ENCODE results near the gene CYB5D1.

Gene CYB5D1, protein sequence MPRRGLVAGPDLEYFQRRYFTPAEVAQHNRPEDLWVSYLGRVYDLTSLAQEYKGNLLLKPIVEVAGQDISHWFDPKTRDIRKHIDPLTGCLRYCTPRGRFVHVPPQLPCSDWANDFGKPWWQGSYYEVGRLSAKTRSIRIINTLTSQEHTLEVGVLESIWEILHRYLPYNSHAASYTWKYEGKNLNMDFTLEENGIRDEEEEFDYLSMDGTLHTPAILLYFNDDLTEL

DNA sequence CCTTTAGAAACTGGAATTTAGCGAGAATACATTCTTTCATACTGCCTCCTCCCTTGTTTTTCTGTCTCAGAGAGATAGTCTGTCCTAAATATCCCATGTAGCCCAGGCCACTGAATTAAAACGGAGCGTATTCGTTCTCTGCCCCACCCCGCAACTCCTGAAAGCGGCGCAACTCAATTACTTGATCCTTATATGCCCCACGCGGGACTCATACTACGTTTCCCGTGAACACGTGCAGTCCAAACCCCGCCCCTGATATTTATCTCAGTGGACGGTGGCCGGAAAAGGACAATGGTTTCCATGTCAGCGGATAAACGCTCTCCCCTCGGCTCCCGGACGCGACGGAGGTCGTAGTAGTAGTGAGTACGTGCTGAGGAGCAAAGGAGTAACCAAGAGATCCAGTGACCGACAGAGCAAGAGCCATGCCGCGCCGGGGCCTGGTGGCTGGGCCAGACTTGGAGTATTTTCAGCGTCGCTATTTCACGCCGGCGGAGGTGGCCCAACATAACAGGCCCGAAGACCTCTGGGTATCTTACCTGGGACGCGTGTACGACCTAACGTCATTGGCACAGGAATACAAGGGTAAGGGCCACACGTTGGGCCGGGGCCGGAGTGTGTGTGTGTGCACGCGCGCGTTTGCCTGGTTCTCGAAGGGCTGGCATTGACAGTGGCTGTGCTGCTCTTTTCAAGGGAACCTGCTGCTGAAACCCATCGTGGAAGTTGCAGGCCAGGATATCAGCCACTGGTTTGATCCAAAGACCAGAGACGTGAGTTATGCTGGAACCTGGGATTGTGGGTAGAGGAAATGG is at the start of gene CYB5D1:
CYB5D1 (plus strand) TSS at position 291 of the 809 bp plus-strand sequence; CDS start at position 423, 132 bp downstream.
- DNase-seq (ENCODE audit: low spot score) = peak; percentile 93

DNA sequence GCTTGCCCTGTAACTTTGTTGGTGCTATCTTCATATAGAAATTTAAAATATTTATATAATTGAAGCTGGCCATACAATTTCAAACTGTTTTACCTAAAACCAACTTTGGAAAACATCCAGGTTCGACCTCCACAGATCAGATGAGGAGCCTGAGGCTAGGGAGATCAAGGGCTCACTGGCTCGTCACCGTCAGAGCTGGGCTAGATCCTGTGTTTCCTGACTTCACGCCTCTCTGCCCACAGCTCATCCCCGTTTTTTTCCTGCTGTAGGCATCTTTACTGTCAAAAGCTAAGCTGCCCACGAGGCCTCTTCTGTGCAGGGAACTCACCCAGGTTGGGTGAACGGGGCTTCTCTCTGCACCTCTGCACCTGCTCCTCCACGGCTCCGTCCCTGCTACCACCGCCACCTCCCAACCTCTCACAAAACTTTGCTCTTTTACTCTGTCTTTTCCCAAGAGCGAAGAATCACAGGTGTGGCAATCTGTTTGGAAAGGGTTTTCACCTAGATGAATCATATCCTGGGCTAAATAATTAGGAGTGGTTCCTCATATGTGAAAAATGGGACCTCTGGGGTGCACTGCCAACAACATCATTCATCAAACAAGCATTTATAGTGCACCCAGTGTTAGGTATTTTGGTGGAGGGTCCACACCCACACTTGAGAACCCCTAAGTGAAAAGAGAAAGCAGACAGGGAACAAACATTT is 48.6 kb upstream of the CYB5D1 start:
- peak; percentile 68 for DNase-seq (ENCODE audit: low spot score)

DNA sequence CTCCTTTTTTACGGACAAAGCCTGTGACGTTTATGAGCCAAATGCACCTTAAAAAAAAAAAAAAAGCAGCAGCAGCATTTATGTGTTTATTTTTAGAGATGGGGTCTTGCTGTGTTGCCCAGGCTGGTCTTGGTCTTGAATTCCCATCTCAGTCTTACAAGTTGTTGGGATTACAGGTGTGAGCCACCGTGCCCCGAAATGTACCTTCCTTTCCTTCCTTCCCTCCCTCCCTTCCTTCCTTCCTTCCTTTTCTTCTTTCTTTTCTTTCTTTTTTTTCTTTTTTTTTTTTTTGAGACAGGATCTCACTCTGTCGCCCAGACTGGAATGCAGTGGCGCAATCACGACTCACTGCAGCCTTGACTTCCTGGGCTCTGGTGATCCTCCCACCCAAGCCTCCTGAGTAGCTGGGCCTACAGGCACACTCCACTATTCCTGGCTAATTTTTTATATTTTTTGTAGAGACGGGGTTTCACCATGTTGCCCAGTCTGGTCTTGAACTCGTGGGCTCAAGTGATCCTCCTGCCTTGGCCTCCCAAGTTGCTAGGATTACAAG is 47.9 kb upstream of the CYB5D1 start:
- peak; percentile 68 for DNase-seq (ENCODE audit: low spot score)

DNA sequence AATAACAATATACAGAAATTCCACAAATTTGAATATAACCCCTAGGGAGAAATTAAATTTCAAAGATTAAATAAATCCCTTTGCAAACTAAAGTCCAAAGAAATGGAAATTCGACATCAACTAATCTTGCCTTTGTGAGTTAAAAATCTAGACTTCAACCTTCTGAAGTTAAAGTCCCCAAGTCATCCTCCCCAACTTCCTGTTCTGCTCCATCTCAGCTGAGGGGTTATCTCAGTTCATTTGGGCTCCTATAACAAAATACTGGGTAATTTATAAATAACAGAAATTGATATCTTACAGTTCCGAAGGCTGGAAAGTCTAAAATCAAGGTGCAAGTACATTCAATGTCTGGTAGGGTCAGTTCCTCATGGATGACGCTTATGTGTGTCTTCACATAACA is 46.6 kb upstream of the CYB5D1 start:
- no peak for DNase-seq (ENCODE audit: low spot score)

DNA sequence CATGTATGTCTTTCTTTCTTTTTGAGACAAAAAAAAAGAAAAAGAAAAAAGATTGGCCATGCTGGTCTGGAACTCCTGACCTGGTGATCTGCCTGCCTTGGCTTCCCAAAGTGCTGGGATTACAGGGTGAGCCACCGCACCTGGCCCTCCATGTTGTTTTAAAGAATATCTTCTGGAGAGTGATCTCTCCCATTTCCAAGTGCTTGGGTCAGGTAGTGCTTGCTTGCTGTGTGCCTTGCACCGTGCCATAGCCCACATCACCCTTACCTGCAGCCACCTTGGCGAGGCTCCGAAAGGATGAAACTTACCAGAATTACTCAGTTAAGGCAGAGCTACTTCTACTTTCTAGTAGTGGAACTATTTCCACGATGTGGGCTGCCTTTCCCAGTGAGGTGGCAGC is 42.8 kb upstream of the CYB5D1 start:
- no peak for DNase-seq (ENCODE audit: low spot score)

DNA sequence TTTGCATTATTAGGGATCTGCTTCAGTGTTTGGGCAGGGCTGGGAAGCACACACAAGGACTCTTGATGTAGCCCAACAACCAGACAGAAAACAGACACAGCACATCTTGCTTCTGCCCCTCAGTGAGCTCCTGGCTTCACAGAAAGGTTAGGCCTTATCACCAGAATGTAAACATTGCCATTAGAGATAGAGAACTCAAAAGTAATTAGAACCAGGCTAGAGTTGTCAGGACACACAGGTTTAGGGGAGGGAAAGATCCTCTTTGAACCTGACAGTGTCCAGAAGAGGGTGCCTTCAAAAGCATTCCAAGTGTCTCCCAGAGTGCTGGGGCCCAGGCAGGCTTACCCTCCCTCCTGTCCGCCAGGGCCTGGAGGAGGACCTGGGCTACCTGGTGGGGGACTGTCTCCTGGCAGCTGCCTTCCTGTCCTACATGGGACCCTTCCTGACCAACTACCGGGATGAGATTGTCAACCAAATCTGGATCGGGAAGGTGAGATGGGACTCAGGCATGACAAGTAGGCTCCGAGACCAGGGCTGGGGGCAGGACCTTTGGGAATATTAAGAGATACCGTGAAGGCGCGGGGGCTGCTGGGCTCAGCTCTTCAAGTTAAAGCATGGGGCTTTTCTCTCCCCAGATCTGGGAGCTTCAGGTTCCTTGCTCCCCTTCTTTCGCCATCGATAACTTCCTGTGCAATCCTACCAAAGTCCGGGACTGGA is 40.7 kb upstream of the CYB5D1 start:
- no peak for DNase-seq (ENCODE audit: low spot score)

DNA sequence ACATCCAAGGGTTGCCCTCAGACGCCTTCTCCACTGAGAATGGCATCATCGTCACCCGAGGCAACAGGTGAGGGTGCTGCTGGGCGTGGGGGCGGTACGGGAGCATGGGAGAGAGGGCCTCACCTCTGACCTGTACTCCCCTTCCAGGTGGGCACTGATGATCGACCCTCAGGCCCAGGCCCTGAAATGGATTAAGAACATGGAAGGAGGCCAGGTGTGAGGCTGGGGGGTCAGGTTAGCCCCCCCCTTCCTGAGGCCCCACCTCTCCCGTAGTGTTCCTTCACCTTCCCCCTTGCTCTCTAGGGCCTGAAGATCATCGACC is 40.2 kb upstream of the CYB5D1 start:
- no peak for DNase-seq (ENCODE audit: low spot score)

DNA sequence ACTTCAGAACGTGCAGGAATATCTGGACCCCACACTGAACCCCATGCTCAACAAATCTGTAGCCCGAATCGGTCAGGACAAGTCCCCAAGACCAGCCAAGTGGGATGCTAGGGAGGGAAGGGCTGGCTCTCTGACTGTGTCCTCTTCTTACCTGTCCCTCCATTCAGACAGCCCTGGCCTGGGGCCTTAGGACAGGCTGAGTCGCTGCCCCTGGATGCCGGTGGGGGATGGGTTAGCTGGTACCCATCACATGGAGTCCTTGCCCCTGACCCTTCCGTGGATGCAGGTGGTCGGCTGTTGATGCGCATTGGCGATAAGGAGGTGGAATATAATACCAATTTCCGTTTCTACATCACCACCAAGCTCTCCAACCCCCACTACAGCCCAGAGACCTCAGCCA is 39.8 kb upstream of the CYB5D1 start:
- no peak for DNase-seq (ENCODE audit: low spot score)

DNA sequence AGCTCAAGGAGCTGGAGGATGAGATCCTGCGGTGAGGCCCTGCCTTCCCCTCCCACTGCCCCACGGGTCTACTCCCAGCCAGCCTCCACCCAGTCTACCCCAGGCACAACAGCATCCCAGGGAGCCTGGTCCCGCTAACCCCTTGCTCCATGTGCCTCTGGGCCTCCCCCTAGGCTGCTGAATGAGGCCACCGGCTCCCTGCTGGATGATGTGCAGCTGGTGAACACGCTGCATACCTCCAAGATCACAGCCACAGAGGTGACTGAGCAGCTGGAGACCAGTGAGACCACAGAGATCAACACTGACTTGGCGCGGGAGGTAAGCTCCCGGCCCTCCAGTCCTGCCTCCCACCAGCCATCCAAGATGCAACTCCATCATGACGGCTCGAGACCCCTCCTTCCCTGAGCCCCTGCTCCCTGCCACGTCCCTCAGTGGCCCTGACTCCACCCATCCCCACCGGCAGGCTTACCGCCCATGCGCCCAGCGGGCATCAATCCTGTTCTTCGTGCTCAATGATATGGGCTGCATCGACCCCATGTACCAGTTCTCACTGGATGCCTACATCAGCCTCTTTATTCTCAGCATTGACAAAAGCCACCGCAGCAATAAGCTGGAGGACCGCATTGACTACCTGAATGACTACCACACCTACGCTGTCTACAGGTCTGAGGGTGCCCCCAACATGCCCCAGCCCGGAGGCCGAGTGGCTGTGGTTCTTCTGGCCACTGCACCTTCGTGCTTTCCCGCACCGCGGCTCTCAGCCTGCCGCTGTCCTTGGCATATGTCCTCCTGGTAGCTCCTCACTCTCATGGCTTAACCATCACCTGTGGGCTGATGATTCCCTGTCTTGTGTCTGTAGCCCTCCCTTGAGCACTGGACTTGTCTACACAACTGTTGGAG is 38.8 kb upstream of the CYB5D1 start:
- DNase-seq (ENCODE audit: low spot score) = no peak

DNA sequence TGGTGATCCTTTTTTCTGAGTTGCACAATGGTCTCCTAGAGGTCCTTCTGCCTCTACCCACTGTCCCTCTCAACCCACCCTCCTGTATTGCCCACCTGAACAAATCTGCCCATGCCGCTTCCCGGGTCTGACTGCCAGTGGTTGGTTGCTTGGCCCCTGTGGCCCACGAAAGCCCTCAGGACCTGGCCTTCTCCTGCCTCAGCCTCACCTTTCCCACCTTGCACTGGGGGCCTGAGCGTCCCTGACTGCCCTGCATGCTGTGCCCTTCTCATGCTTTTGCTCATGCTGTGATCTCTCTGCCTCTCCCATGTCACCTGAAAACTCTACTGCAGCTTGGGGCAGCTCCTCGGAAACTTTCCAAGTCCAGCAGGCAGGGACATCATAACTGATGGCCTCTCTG is 37.6 kb upstream of the CYB5D1 start:
- no peak for DNase-seq (ENCODE audit: low spot score)

DNA sequence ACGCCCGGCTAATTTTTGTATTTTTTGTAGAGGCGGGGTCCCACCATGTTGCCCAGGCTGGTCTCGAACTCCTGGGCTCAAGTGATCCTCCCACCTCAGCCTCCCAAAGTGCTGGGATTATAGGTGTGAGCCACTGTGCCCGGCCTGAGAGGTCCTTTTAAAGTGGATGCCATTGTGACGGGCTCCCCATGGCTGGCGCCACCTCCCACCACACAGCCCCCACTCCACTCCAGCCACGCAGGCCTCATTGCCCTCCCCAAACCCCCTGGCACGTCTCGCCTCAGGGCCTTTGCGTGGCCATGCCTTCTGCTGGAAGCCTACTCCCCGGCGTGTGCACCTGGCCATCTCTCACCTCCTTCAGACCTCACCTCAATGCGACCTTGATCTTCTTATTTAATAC is 35.7 kb upstream of the CYB5D1 start:
- DNase-seq (ENCODE audit: low spot score) = no peak

DNA sequence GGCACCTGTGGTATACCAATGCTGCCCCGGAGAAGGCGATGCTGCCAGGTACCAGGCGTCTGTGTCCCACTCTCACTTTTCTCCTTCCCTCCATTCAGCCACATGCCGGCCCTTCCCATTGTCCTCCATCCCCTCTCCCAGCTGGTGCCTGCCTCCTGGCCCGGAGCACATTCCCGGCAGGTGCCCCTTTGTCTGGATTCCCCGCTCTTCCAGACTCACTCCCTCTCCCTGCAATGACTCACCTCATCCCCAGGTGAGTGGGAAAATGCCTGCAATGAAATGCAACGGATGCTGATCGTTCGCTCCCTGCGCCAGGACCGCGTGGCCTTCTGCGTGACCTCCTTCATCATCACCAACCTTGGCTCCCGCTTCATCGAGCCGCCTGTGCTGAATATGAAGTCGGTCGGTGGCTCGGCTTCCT is 34.2 kb upstream of the CYB5D1 start:
- DNase-seq (ENCODE audit: low spot score) = no peak

DNA sequence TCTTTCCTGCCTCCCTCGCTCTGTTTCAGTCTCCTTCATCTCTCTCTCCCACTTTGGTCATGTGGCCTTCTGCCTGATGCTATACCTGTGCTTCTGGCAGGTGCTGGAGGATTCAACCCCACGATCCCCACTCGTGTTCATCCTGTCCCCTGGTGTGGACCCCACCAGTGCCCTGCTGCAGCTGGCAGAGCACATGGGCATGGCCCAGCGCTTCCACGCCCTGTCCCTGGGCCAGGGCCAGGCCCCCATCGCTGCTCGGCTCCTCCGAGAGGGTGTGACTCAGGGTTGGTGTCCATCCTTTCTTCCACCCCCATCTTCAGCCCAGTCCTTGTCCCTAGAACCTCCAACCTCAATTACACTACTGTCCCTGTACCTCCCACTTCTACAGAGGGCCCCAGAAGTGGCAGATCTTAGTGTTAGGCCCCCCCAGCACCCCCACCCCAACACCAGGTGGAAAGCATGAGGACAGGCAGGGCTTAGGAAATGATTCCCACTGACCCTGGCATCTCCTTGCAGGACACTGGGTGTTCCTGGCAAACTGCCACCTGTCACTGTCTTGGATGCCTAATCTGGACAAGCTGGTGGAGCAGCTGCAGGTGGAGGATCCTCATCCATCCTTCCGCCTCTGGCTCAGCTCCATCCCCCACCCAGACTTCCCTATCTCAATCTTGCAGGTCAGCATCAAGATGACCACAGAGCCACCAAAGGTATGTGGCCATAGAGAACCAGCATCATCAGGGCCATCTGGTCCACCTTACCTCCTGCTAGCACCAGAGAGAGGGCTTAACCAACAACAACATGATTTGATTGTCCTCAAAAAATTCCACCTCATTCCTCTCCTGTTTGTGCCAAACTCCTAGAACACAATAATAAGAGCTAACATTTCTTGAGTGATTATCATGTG is 33.5 kb upstream of the CYB5D1 start:
- DNase-seq (ENCODE audit: low spot score) = no peak

DNA sequence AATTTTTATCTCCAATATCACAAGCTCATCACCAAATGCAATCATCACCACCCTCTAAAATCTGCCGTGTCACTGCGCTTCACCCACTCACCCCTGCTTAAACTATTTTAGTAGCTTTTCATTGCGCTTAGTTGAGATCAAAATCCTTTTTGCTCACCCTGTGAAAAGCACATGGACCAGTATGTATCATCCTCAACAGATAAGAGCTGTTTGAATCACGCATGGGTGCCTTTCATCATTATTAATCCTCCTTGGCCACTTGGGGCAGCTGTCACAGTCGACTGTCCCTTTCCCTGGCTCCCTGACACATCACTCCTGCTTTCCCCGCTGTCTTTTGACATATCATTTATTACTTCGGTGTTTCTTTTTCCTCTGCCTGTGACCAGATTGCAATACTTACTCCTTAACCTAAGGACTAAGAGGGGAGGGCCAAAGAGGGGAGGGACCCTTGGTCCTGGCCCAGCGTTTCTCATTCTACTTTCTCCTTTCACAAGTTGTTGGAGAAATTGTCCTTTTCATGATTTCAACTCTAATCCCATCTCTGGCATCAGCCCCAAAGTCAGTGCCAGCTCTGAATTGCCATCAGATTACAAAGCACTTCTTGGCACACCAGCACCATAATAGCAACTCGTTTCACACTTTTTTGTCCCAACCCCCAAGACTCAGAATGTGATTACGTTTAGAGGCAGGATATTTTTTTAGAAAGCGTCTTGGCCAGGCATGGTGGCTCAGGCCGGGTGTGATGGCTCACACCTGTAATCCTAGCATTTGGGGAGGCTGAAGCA is 32.4 kb upstream of the CYB5D1 start:
- peak; percentile 46 for DNase-seq (ENCODE audit: low spot score)

DNA sequence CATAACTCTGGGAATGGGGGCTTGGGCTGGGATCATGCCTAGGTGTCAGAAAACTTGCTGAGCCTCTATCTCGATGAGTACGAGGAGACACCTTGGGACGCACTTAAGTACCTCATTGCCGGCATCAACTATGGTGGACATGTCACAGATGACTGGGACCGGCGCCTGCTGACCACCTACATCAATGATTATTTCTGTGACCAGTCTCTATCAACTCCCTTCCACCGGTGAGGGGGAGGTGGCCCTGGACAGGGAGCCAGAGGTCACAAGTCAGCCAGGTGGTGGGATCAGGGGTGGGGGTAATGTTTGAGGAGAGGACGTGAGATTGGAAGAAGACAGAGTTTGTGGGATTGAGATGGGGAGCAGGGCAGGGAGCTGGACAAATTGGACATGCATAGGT is 27.2 kb upstream of the CYB5D1 start:
- no peak for DNase-seq (ENCODE audit: low spot score)

DNA sequence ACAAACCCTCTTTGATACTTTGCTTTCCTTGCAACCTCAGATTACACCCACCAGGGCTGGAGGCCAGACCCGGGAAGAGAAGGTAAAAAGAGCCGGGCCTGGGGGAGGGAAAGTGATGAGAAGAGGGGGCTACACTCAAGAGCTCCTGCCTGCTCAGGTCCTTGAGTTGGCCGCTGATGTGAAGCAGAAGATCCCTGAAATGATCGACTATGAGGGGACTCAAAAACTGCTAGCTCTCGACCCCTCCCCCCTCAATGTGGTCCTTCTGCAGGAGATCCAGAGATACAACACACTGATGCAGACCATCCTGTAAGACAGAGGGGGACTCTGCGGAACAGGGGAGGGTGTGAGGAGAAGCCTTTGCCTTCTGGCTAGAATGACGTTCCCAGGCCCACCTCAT is 26.6 kb upstream of the CYB5D1 start:
- DNase-seq (ENCODE audit: low spot score) = no peak

DNA sequence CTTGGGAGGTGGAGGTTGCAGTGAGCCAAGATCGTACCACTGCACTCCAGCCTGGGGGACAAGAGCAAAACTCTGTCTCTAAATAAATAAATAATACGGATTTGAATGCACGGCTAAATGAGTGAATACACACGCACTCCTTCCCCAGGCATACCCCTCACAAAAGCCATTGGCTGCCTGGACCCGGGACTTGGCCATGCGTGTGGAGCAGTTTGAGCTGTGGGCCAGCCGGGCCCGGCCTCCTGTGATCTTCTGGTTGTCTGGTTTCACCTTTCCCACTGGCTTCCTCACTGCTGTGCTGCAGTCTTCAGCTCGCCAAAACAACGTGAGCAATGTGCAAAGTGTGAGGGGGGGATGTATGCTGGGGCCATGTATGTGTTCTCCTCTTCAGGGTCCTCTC is 25.4 kb upstream of the CYB5D1 start:
- DNase-seq (ENCODE audit: low spot score) = no peak

DNA sequence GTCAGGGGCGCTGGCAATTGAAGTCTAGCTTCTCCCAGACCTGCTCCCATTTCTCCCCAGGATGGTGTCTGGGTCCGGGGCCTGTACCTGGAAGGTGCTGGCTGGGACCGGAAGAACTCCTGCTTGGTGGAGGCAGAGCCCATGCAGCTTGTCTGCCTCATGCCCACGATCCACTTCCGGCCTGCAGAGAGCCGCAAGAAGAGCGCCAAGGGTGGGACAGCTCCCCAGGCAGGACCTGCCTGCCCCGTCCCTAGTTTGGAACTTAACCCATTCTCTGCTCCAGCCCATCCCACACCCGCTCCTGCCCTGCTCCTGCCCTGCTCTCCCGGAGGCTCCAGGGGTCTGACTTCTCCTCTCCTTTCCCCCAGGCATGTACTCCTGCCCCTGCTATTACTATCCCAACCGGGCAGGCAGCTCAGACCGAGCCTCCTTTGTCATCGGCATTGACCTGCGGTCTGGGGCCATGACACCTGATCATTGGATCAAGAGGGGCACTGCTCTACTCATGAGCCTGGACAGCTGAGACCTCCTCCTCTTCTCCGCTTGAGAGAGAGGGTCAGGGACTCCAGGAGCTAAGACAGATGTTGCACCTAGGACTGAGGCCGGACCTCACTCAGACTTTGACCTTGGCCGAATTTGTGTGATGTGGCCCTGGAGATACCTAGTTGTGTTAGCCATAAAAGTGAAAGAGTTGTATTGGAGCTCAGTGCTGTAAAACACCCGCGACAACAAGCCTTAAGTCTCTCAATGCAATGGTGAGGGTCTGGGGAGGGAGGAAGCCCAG is 24.6 kb upstream of the CYB5D1 start:
- DNase-seq (ENCODE audit: low spot score) = no peak
